ENCODE measurements around the gene PELI1.

DNA sequence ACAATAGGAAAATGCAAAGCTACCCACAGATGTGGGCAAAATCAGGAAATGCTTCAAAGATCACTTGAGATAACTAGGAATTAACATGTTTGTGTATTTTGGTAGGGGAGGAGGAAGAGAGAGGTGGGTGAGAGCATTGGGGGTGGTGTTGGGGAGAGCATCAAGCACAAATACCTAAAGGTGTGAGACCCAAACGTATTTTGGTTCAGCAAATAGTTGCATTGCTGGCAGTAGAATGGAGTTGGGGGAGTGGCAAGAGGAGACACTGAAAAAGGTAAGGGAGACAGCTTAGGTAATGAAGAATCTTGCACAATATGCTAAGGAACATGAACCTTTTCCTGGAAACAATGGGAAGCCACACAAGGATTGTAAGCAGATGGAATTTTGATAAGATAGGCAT, 1.5 kb upstream of the PELI1 start:
- TF ChIP-seq, protein P1, sequence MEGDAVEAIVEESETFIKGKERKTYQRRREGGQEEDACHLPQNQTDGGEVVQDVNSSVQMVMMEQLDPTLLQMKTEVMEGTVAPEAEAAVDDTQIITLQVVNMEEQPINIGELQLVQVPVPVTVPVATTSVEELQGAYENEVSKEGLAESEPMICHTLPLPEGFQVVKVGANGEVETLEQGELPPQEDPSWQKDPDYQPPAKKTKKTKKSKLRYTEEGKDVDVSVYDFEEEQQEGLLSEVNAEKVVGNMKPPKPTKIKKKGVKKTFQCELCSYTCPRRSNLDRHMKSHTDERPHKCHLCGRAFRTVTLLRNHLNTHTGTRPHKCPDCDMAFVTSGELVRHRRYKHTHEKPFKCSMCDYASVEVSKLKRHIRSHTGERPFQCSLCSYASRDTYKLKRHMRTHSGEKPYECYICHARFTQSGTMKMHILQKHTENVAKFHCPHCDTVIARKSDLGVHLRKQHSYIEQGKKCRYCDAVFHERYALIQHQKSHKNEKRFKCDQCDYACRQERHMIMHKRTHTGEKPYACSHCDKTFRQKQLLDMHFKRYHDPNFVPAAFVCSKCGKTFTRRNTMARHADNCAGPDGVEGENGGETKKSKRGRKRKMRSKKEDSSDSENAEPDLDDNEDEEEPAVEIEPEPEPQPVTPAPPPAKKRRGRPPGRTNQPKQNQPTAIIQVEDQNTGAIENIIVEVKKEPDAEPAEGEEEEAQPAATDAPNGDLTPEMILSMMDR (IDR thresholded peaks at IDR 0.05; ENCODE audit: low read depth, low read length) = no peak
- TF ChIP-seq POLR2A (IDR thresholded peaks at IDR 0.05; ENCODE audit: extremely low read depth, insufficient read length) (no peak), MYC (IDR thresholded peaks at IDR 0.05; ENCODE audit: low read depth, low read length) (no peak)
- TF ChIP-seq, protein P2, sequence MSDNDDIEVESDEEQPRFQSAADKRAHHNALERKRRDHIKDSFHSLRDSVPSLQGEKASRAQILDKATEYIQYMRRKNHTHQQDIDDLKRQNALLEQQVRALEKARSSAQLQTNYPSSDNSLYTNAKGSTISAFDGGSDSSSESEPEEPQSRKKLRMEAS (IDR thresholded peaks at IDR 0.05; ENCODE audit: low read depth, low read length) = no peak

Data from NB4 (cell line).